Activated CD4-positive, alpha-beta T cell treated with anti-CD3 and anti-CD28 coated beads, Interleukin-2, amount 50 U/mL, for 48 hours (primary cell): Measurements from ENCODE around the gene TP53TG3E.
"Not testable (repeated sequence)": the region's sequence is repeated elsewhere in the genome, so short reads cannot be mapped to it uniquely, and the experiment has no call there.

Source experiments
- DNase-seq, 2 experiments: peaks; one replicate each; pipeline ENCODE4 v3.0.0-alpha.2; 2020

The TP53TG3E gene, protein sequence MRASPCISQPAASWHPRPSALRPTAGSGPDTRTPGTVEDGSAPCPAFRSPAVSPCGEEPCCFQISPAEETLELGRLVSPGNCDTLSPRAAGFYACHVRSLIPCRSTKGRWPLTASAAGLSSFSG

GRCh38 chr16:33304006-33304405, at the start of gene TP53TG3E:
TP53TG3E (plus strand) TSS chr16:33304306; CDS start chr16:33304374, 68 bp downstream.
- DNase-seq: not testable (repeated sequence)

- peak; percentile 17 to 28 for DNase-seq
These were observed 32.3 kb downstream of the TP53TG3E start for GRCh38 chr16:33336226-33337012.

DNA sequence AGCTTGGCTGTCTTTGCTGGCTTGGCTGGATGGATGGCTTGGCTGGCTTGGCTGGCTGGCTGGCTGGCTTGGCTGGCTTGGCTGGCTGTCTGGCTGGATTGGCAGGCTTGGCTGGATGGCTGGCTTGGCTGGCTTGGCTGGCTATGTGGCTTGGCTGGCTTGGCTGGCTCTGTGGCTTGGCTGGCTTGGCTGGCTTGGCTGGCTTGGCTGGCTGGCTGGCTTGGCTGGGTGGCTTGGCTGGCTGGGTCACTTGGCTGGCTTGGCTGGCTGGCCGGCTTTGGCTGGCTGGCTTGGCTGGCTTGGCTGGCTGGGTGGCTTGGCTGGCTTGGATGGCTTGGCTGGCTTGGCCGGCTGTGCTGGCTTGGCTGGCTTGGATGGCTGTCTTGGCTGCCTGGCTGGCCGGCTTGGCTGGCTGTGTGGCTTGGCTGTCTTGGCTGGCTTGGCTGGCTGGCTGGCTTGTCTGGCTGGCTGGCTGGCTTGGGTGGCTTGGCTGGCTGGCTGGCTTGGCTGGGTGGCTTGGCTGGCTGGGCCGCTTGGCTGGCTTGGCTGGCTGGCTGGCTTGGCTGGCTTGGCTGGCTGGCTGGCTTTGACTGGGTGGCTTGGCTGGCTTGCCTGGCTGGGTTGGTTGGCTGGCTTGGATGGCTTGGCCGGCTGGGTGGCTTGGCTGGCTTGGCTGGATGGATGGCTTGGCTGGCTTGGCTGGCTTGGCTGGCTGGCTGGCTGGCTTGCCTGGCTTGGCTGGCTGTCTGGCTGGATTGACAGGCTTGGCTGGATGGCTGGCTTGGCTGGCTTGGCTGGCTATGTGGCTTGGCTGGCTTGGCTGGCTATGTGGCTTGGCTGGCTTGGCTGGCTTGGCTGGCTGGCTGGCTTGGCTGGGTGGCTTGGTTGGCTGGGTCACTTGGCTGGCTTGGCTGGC, 33.8 kb downstream of the TP53TG3E start:
- peak in 1 of 2 experiments; percentile 30 for DNase-seq

GRCh38 chr16:33338543-33338951, 34.4 kb downstream of the TP53TG3E start:
- DNase-seq: peak in 1 of 2 experiments; percentile 16

DNA sequence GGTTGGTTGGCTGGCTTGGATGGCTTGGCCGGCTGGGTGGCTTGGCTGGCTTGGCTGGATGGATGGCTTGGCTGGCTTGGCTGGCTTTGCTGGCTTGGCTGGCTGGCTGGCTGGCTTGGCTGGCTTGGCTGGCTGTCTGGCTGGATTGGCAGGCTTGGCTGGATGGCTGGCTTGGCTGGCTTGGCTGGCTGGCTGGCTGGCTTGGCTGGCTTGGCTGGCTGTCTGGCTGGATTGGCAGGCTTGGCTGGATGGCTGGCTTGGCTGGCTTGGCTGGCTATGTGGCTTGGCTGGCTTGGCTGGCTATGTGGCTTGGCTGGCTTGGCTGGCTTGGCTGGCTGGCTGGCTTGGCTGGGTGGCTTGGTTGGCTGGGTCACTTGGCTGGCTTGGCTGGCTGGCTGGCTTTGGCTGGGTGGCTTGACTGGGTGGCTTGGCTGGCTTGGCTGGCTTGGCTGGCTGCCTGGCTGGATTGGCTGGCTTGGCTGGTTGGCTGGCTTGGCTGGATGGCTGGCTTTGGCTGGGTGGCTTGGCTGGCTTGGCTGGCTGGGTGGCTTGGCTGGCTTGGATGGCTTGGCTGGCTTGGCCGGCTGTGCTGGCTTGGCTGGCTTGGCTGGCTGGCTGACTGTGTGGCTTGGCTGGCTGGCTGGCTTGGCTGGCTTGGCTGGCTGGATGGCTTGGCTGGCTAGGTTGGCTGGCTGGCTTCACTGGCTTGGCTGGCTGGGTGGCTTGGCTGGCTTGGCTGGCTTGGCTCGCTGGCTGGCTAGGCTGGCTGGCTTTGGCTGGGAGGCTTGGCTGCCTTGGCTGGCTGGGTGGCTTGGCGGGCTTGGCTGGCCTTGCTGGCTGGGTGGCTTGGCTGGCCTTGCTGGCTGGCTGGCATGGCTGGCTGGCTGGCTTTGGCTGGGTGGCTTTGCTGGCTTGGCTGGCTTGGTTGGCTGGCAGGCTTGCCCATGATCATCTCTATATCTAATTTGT, 35.3 kb downstream of the TP53TG3E start:
- peak; percentile 17 to 27 for DNase-seq
